Ascending aorta (tissue), 2 donors: Measurements from ENCODE around the gene SCGB1D1. TPM values are rescaled to one million over a fixed set of nuclear protein-coding genes. Genes with fewer than 3 reads are reported as not detected.
"Not testable (repeated sequence)": the region's sequence is repeated elsewhere in the genome, so short reads cannot be mapped to it uniquely, and the experiment has no call there.

Source experiments
- DNase-seq, 2 donors: peaks; one replicate each; pipeline ENCODE4 v3.0.0-alpha.2; 2019; ENCODE audit warnings: low spot score in 2 of 2
- H3K27ac ChIP-seq, 2 donors: fragments of 200-600 bp; sonication (generic); one replicate each; pipeline ENCODE4 v1.5.1; 2016 to 2017; ENCODE audit warnings: mild to moderate bottlenecking in 1 of 2
- H3K27me3 ChIP-seq: fragments of 200-600 bp; sonication (generic); one replicate; pipeline ENCODE4 v1.5.1; 2017
- H3K36me3 ChIP-seq, 2 donors: fragments of 200-600 bp; sonication (generic); one replicate each; pipeline ENCODE4 v1.5.1; 2016
- H3K4me1 ChIP-seq, 2 donors: fragments of 200-600 bp; sonication (generic); one replicate each; pipeline ENCODE4 v1.5.1; 2016 to 2017; ENCODE audit warnings: mild to moderate bottlenecking in 1 of 2
- H3K4me3 ChIP-seq, 2 donors: fragments of 200-600 bp; sonication (generic); one replicate each; pipeline ENCODE4 v1.5.1; 2016 to 2017; ENCODE audit warnings: mild to moderate bottlenecking in 1 of 2
- H3K9me3 ChIP-seq, 2 donors: fragments of 200-600 bp; sonication (generic); one replicate each; pipeline ENCODE4 v1.5.1; 2016
- intact Hi-C: fragments of 100-400 bp; cut with DNase I; formaldehyde crosslinking; loops from one replicate; pipeline ENCODE4 v1.15.1; 2023
- total RNA-seq: library from RNA; depleted of rRNA; stranded (reverse); fragments of >200 nt; gene quantifications from one replicate; pipeline ENCODE4 v1.1.0, GENCODE V29; 2016
- TF ChIP-seq, protein P1 (sequence below), 3 experiments: fragments of 200-600 bp in 2 of 3; fragments of 450-650 bp in 1 of 3; sonication (generic) in 2 of 3; IDR thresholded peaks; one replicate each; pipeline ENCODE4 v1.5.1; 2016 to 2019; ENCODE audit warnings: antibody characterized with exemption in 3 of 3, mild to moderate bottlenecking in 1 of 3, moderate library complexity in 1 of 3

The SCGB1D1 gene
- total RNA-seq, 1 donor from 2014 or later: not detected

- no peaks in the 10 kb centered on the region for H3K27me3 ChIP-seq
- H3K4me3 ChIP-seq: no peak overlapping the region
- no peak overlapping the region for H3K27ac ChIP-seq
- no peaks in the 10 kb centered on the region for H3K36me3 ChIP-seq
- intact Hi-C loops: no loop called here
- TF ChIP-seq, protein P1, sequence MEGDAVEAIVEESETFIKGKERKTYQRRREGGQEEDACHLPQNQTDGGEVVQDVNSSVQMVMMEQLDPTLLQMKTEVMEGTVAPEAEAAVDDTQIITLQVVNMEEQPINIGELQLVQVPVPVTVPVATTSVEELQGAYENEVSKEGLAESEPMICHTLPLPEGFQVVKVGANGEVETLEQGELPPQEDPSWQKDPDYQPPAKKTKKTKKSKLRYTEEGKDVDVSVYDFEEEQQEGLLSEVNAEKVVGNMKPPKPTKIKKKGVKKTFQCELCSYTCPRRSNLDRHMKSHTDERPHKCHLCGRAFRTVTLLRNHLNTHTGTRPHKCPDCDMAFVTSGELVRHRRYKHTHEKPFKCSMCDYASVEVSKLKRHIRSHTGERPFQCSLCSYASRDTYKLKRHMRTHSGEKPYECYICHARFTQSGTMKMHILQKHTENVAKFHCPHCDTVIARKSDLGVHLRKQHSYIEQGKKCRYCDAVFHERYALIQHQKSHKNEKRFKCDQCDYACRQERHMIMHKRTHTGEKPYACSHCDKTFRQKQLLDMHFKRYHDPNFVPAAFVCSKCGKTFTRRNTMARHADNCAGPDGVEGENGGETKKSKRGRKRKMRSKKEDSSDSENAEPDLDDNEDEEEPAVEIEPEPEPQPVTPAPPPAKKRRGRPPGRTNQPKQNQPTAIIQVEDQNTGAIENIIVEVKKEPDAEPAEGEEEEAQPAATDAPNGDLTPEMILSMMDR (IDR thresholded peaks at IDR 0.05): no peak
- DNase-seq: no peak
- H3K9me3 ChIP-seq: no peaks in the 10 kb centered on the region
- no peaks in the 10 kb centered on the region for H3K4me1 ChIP-seq
Measured at GRCh38 chr11:62201376-62201775, 11.4 kb downstream of the SCGB1D1 start.

DNA sequence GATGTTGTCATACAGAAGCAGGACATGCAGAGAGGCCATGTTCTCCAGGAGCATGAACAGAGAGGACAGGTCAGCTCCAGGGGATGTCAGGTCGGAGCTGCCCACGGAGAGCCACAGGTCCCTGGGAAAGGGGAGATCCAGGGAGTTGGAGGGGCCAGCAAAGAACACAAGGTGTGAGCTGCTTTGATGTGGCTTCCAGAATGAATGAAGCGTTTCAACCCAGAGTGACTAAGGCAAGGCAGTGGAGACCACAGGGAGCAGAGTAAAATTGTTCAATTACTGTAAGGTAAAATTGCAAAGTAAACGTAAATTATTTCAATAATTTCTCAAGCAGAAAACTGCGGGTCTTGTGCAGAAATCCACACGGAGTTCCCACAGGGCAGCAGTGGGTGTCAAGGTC is 12.9 kb downstream of the SCGB1D1 start:
- TF ChIP-seq, protein P1 (IDR thresholded peaks at IDR 0.05): no peak
- no peak overlapping the region for H3K27ac ChIP-seq
- no peaks in the 10 kb centered on the region for H3K27me3 ChIP-seq
- H3K4me3 ChIP-seq: no peak overlapping the region
- no peaks in the 10 kb centered on the region for H3K9me3 ChIP-seq
- no peaks in the 10 kb centered on the region for H3K4me1 ChIP-seq
- intact Hi-C loops: no loop called here
- no peak for DNase-seq
- H3K36me3 ChIP-seq: no peaks in the 10 kb centered on the region

- Histone ChIP-seq H3K4me3 (no peak overlapping the region), H3K4me1 (no peaks in the 10 kb centered on the region), H3K36me3 (no peaks in the 10 kb centered on the region), H3K27ac (no peak overlapping the region), H3K27me3 (no peaks in the 10 kb centered on the region), H3K9me3 (no peaks in the 10 kb centered on the region)
- TF ChIP-seq, protein P1 (IDR thresholded peaks at IDR 0.05): no peak
- no peak for DNase-seq
- intact Hi-C loops: no loop called here
Measured at GRCh38 chr11:62204430-62204829, 14.4 kb downstream of the SCGB1D1 start.

DNA sequence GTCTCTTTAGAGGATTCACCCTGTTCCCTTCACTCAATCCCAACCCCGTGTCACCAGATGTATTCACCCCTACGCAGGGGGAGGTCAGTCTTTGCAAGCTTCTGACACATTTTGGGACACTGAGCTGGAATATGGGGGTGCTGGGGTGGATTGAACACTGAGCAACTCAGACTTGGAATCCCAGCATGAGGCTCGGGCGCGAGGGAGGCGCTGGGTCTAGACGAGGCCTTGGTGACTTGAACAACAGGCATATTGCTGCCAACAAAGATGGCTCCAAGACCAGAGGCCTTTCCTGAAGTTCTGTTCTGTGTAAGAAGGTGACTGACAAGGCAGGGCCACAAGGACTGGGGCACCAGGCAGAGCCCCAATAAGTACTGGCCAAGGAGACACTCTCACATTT is 15.4 kb downstream of the SCGB1D1 start:
- Histone ChIP-seq H3K36me3 (no peaks in the 10 kb centered on the region), H3K27me3 (no peaks in the 10 kb centered on the region), H3K4me1 (no peaks in the 10 kb centered on the region), H3K9me3 (no peaks in the 10 kb centered on the region), H3K4me3 (no peak overlapping the region), H3K27ac (no peak overlapping the region)
- TF ChIP-seq, protein P1 (IDR thresholded peaks at IDR 0.05): no peak
- no peak for DNase-seq
- intact Hi-C loops: no loop called here

GRCh38 chr11:62206276-62207066 is 16.5 kb downstream of the SCGB1D1 start:
- intact Hi-C loops, H3K4me1 ChIP-seq, H3K9me3 ChIP-seq, H3K36me3 ChIP-seq, H3K27me3 ChIP-seq, H3K27ac ChIP-seq, DNase-seq, H3K4me3 ChIP-seq: not testable (repeated sequence)

DNA sequence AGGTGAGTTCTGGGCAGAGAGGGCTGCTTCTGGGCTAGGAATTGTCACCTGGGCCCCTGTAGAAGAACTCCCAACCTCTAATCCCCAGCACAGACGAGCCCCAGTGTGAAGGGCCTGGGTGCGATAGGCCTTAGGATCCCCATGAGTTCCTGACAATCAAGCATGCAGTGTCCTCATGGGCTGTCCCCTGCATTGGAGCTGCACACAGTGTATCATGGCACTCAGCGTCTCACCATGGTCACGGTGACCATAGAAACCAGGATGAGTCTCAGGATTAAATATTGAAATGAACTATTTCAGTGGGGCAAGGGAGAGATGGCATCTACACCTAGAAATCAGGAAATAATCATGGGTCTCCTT is 18.7 kb downstream of the SCGB1D1 start:
- Histone ChIP-seq H3K27me3 (no peaks in the 10 kb centered on the region), H3K27ac (no peak overlapping the region), H3K4me3 (no peak overlapping the region), H3K36me3 (no peaks in the 10 kb centered on the region), H3K4me1 (no peaks in the 10 kb centered on the region), H3K9me3 (no peaks in the 10 kb centered on the region)
- TF ChIP-seq, protein P1 (IDR thresholded peaks at IDR 0.05): no peak
- intact Hi-C loops: no loop called here
- DNase-seq: no peak
